ENCODE results near the gene SYAP1. TPM values are rescaled to one million over a fixed set of nuclear protein-coding genes. Genes with fewer than 3 reads are reported as not detected.

Gene SYAP1
- total and polyA plus RNA-seq, 9 of the 15 experiments (the other 6 are each of a cell fraction or from before 2014, with no cell fraction given) = 5.7 to 35.3 (median 27.6) TPM

DNA sequence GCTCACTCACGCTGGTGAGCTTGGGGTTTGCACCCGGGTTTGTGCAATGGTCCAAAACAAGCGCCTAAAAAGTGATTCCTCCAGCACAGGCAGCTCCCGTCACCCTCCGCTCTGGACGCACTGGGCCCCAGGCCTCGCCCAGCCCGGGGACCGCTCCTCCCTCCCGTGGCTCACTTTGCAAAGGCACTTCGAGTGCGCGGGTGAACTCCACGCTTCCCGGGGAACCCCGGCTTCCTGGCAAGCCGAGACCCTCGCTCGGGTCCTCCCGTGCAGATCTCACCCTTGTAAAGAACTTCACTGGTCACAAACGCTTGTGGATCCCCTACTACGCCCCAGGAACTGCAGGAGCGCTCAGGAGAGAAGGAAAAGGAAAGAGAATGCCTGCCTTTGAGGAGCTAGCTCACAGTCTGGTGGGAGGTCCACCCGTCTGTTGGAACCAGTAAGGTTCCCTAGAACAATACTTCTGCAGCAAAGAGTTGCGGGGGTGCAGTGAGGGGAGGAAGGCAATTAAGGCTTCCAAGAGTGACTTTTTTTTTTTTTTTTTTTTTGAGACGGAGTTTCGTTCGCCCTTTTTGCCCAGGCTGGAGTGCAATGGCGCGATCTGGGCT lies 6.8 kb upstream of the SYAP1 start, which contains the start of gene CTPS2:
TSS of gene CTPS2 (minus strand) at position 122 of the 608 bp plus-strand sequence. CDS start 9,767 bp downstream, outside the sequence.
- H3K27me3 ChIP-seq (ENCODE audit: control insufficient read depth in 2 of 2, insufficient read depth in 2 of 2, low read length in 2 of 2) = no peaks in the 10 kb centered on the region
- CTCF ChIA-PET (ENCODE audit: low intra/inter-chr PET ratio) = no interaction called here
- no peaks in the 10 kb centered on the region for H3K9me1 ChIP-seq (ENCODE audit: control insufficient read depth, insufficient read depth, low read length)
- intact Hi-C loops (cut with micrococcal nuclease) = no loop called here
- peak within 1 kb of the TSS; percentile 83 for H3K27ac ChIP-seq (ENCODE audit: extremely low read depth, low read depth, low read length)
- DNase-seq (ENCODE audit: extremely low read depth in 1 of 4, low spot score in 3 of 4) (peak in 2 of 4 experiments; percentile 80 to 82), ATAC-seq (peak; percentile 94), FAIRE-seq (peak; percentile 80)
- H3K79me2 ChIP-seq (ENCODE audit: control insufficient read depth, insufficient read depth, low read length) = peaks cover 28% of the 10 kb centered on the region
- peaks cover 3% of the 10 kb centered on the region; the same call in 2 of the 3 replicates for H3K36me3 ChIP-seq (ENCODE audit: control insufficient read depth, insufficient read depth, low read length)
- H4K20me1 ChIP-seq (replicated peaks; ENCODE audit: control insufficient read depth, insufficient read depth, low read length) = no peaks in the 10 kb centered on the region
- no peaks in the 10 kb centered on the region for H3K9me3 ChIP-seq (replicated peaks; ENCODE audit: control insufficient read depth, insufficient read depth, low read depth, low read length)
- BruUV-seq (replicated peaks) = TSS peak; percentile 67
- peak within 1 kb of the TSS; percentile 87 for H3K4me2 ChIP-seq (ENCODE audit: insufficient read depth, low read length)
- POLR2A ChIA-PET = interaction anchor here (0.7 to 1.3 kb wide), 4 partner anchors 13 to 1713 kb away, joined by 4 to 6 read pairs (median 4); partner anchors contain the start of gene CDKL5
- in situ Hi-C loops (cut with MboI) = no loop called here
- H2AFZ ChIP-seq (ENCODE audit: low read depth, low read length) = peak within 1 kb of the TSS; percentile 99
- H3K4me3 ChIP-seq = peak within 1 kb of the TSS; percentile 69
- WGBS (ENCODE audit: insufficient coverage, low coverage, missing lambda C conversion rate) = 7% methylated on average over 19 of the region's 30 CpGs
- peak within 1 kb of the TSS; percentile 82 to 97 for H3K9ac ChIP-seq (ENCODE audit: insufficient read depth in 1 of 2, low read depth in 2 of 2, low read length in 2 of 2)
- H3K4me1 ChIP-seq (replicated peaks in 1 of 2; ENCODE audit: control insufficient read depth in 2 of 2, insufficient read depth in 2 of 2, low read length in 2 of 2) = peaks cover 0 to 17% of the 10 kb centered on the region in 2 experiments; a peak in 4 of 5 replicates
- TF ChIP-seq, protein P1, sequence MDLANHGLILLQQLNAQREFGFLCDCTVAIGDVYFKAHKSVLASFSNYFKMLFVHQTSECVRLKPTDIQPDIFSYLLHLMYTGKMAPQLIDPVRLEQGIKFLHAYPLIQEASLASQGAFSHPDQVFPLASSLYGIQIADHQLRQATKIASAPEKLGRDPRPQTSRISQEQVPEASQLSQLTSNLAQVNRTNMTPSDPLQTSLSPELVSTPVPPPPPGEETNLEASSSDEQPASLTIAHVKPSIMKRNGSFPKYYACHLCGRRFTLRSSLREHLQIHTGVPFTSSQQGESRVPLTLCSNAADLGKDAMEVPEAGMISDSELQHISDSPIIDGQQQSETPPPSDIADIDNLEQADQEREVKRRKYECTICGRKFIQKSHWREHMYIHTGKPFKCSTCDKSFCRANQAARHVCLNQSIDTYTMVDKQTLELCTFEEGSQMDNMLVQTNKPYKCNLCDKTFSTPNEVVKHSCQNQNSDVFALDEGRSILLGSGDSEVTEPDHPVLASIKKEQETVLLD (IDR thresholded peaks at IDR 0.05) = no peak
- TF ChIP-seq, protein P2, sequence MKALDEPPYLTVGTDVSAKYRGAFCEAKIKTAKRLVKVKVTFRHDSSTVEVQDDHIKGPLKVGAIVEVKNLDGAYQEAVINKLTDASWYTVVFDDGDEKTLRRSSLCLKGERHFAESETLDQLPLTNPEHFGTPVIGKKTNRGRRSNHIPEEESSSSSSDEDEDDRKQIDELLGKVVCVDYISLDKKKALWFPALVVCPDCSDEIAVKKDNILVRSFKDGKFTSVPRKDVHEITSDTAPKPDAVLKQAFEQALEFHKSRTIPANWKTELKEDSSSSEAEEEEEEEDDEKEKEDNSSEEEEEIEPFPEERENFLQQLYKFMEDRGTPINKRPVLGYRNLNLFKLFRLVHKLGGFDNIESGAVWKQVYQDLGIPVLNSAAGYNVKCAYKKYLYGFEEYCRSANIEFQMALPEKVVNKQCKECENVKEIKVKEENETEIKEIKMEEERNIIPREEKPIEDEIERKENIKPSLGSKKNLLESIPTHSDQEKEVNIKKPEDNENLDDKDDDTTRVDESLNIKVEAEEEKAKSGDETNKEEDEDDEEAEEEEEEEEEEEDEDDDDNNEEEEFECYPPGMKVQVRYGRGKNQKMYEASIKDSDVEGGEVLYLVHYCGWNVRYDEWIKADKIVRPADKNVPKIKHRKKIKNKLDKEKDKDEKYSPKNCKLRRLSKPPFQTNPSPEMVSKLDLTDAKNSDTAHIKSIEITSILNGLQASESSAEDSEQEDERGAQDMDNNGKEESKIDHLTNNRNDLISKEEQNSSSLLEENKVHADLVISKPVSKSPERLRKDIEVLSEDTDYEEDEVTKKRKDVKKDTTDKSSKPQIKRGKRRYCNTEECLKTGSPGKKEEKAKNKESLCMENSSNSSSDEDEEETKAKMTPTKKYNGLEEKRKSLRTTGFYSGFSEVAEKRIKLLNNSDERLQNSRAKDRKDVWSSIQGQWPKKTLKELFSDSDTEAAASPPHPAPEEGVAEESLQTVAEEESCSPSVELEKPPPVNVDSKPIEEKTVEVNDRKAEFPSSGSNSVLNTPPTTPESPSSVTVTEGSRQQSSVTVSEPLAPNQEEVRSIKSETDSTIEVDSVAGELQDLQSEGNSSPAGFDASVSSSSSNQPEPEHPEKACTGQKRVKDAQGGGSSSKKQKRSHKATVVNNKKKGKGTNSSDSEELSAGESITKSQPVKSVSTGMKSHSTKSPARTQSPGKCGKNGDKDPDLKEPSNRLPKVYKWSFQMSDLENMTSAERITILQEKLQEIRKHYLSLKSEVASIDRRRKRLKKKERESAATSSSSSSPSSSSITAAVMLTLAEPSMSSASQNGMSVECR (CRISPR knock-in tag; IDR thresholded peaks at IDR 0.05) = no peak
- TF ChIP-seq, protein P3, sequence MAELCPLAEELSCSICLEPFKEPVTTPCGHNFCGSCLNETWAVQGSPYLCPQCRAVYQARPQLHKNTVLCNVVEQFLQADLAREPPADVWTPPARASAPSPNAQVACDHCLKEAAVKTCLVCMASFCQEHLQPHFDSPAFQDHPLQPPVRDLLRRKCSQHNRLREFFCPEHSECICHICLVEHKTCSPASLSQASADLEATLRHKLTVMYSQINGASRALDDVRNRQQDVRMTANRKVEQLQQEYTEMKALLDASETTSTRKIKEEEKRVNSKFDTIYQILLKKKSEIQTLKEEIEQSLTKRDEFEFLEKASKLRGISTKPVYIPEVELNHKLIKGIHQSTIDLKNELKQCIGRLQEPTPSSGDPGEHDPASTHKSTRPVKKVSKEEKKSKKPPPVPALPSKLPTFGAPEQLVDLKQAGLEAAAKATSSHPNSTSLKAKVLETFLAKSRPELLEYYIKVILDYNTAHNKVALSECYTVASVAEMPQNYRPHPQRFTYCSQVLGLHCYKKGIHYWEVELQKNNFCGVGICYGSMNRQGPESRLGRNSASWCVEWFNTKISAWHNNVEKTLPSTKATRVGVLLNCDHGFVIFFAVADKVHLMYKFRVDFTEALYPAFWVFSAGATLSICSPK (IDR thresholded peaks at IDR 0.05; ENCODE audit: borderline replicate concordance) = no peak
- TF ChIP-seq, protein P4, sequence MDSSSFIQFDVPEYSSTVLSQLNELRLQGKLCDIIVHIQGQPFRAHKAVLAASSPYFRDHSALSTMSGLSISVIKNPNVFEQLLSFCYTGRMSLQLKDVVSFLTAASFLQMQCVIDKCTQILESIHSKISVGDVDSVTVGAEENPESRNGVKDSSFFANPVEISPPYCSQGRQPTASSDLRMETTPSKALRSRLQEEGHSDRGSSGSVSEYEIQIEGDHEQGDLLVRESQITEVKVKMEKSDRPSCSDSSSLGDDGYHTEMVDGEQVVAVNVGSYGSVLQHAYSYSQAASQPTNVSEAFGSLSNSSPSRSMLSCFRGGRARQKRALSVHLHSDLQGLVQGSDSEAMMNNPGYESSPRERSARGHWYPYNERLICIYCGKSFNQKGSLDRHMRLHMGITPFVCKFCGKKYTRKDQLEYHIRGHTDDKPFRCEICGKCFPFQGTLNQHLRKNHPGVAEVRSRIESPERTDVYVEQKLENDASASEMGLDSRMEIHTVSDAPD (CRISPR knock-in tag; IDR thresholded peaks at IDR 0.05) = no peak
- TF ChIP-seq, protein P5, sequence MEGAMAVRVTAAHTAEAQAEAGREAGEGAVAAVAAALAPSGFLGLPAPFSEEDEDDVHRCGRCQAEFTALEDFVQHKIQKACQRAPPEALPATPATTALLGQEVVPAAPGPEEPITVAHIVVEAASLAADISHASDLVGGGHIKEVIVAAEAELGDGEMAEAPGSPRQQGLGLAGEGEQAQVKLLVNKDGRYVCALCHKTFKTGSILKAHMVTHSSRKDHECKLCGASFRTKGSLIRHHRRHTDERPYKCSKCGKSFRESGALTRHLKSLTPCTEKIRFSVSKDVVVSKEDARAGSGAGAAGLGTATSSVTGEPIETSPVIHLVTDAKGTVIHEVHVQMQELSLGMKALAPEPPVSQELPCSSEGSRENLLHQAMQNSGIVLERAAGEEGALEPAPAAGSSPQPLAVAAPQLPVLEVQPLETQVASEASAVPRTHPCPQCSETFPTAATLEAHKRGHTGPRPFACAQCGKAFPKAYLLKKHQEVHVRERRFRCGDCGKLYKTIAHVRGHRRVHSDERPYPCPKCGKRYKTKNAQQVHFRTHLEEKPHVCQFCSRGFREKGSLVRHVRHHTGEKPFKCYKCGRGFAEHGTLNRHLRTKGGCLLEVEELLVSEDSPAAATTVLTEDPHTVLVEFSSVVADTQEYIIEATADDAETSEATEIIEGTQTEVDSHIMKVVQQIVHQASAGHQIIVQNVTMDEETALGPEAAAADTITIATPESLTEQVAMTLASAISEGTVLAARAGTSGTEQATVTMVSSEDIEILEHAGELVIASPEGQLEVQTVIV (CRISPR knock-in tag; IDR thresholded peaks at IDR 0.05; ENCODE audit: borderline replicate concordance) = no peak
- TF ChIP-seq MCM7 (IDR thresholded peaks at IDR 0.05) = no peak

All from K562 (cell line).